Testis (tissue), 3 donors: ENCODE measurements around the gene MYCBP. TPM values are rescaled to one million over a fixed set of nuclear protein-coding genes. Genes with fewer than 3 reads are reported as not detected.
"Not testable (repeated sequence)": the region's sequence is repeated elsewhere in the genome, so short reads cannot be mapped to it uniquely, and the experiment has no call there.

ENCODE experiments used
- DNase-seq: peaks from one replicate; pipeline ENCODE4 v3.0.0-alpha.2; 2019
- H3K27ac ChIP-seq, 2 donors: fragments of 200-600 bp; sonication (generic); one replicate each; pipeline ENCODE4 v1.5.1; 2019
- H3K27me3 ChIP-seq: fragments of 200-600 bp; sonication (generic); one replicate; pipeline ENCODE4 v1.5.1; 2019
- H3K36me3 ChIP-seq: fragments of 200-600 bp; sonication (generic); one replicate; pipeline ENCODE4 v1.5.1; 2017; ENCODE audit warnings: low read depth; ENCODE audit errors: missing control alignments
- H3K4me1 ChIP-seq: fragments of 200-600 bp; sonication (generic); one replicate; pipeline ENCODE4 v1.5.1; 2019
- H3K4me3 ChIP-seq, 2 donors: fragments of 200-600 bp; sonication (generic); one replicate each; pipeline ENCODE4 v1.5.1; 2017 to 2019
- H3K9me3 ChIP-seq: fragments of 200-600 bp; sonication (generic); one replicate; pipeline ENCODE4 v1.5.1; 2017
- CTCF ChIP-seq, 3 experiments: fragments of 450-650 bp in 2 of 3; fragments of 200-600 bp in 1 of 3; sonication (generic) in 1 of 3; IDR thresholded peaks; one replicate each; pipeline ENCODE4 v1.5.1; 2016 to 2019; ENCODE audit warnings: antibody characterized with exemption in 3 of 3, mild to moderate bottlenecking in 2 of 3, moderate library complexity in 1 of 3
- POLR2A ChIP-seq: fragments of 450-650 bp; IDR thresholded peaks from one replicate; pipeline ENCODE4 v1.6.1; 2017; ENCODE audit warnings: antibody characterized with exemption, mild to moderate bottlenecking, moderate library complexity
- WGBS, 2 donors: methylation state at CpG; one replicate each; pipeline ENCODE4 v1.1.5; 2018; 5-methylcytosine and 5-hydroxymethylcytosine counted together
- intact Hi-C: fragments of 100-400 bp; cut with DNase I; formaldehyde crosslinking; loops from one replicate; pipeline ENCODE4 v1.15.1; 2023; ENCODE audit warnings: low total_unique reads
- polyA plus RNA-seq: library from polyadenylated mRNA; stranded (reverse); fragments of 350-450 nt; fragmentation: Illumina TruSeq; extraction: RNeasy Lipid Tissue Mini Kit (QIAGEN cat#74804); gene quantifications from one replicate; pipeline ENCODE4 v1.2.3, GENCODE V29; 2014; ENCODE audit warnings: low read depth, low replicate concordance; ENCODE audit not compliant: insufficient read depth
- total RNA-seq, 2 donors: library from RNA; depleted of rRNA; stranded (reverse); fragments of >200 nt; gene quantifications; one replicate each; pipeline ENCODE4 v1.2.3, GENCODE V29; 2016

MYCBP gene
- total and polyA plus RNA-seq, 3 donors from 2014 or later: 18.5 to 53.0 (median 24.3) TPM

- H3K36me3 ChIP-seq: no peaks in the 10 kb centered on the region
- no peaks in the 10 kb centered on the region for H3K4me1 ChIP-seq
- 90 to 98% methylated on average over 3 of the region's 3 CpGs for WGBS, 2 donors
- no peak overlapping the region for H3K27ac ChIP-seq
- intact Hi-C loops: no loop called here
- TF ChIP-seq POLR2A: no peak
- no peak for TF ChIP-seq CTCF (IDR thresholded peaks at IDR 0.05)
- no peaks in the 10 kb centered on the region for H3K27me3 ChIP-seq
- no peak for DNase-seq
- H3K9me3 ChIP-seq: no peaks in the 10 kb centered on the region
- no peak overlapping the region for H3K4me3 ChIP-seq
Observed at GRCh38 chr1:38846210-38846609, 26.9 kb downstream of the MYCBP start.

GRCh38 chr1:38845088-38845487, 28.1 kb downstream of the MYCBP start:
- H3K4me3 ChIP-seq, H3K27me3 ChIP-seq, H3K4me1 ChIP-seq, H3K36me3 ChIP-seq, intact Hi-C loops, H3K27ac ChIP-seq, DNase-seq, H3K9me3 ChIP-seq: not testable (repeated sequence)
- WGBS, 2 donors: 93 to 96% methylated on average over 3 of the region's 3 CpGs

GRCh38 chr1:38840281-38840680, 32.9 kb downstream of the MYCBP start:
- H3K27me3 ChIP-seq: no peaks in the 10 kb centered on the region
- H3K36me3 ChIP-seq: no peaks in the 10 kb centered on the region
- no peak for DNase-seq
- intact Hi-C loops: no loop called here
- H3K27ac ChIP-seq: no peak overlapping the region
- H3K4me1 ChIP-seq: no peaks in the 10 kb centered on the region
- H3K9me3 ChIP-seq: no peaks in the 10 kb centered on the region
- no peak overlapping the region for H3K4me3 ChIP-seq
- WGBS, 2 donors: 52 to 62% methylated on average over 2 of the region's 2 CpGs
- TF ChIP-seq POLR2A: no peak
- TF ChIP-seq CTCF (IDR thresholded peaks at IDR 0.05): no peak

GRCh38 chr1:38839363-38839762, 33.8 kb downstream of the MYCBP start:
- TF ChIP-seq CTCF (IDR thresholded peaks at IDR 0.05) (no peak), POLR2A (no peak)
- 85 to 87% methylated on average over 9 of the region's 9 CpGs for WGBS, 2 donors
- Histone ChIP-seq H3K4me3 (no peak overlapping the region), H3K4me1 (no peaks in the 10 kb centered on the region), H3K9me3 (no peaks in the 10 kb centered on the region), H3K27me3 (no peaks in the 10 kb centered on the region), H3K36me3 (no peaks in the 10 kb centered on the region), H3K27ac (no peak overlapping the region)
- DNase-seq: no peak
- intact Hi-C loops: no loop called here

- H3K4me3 ChIP-seq, H3K27ac ChIP-seq, H3K36me3 ChIP-seq, intact Hi-C loops, H3K4me1 ChIP-seq, H3K9me3 ChIP-seq, DNase-seq, H3K27me3 ChIP-seq: not testable (repeated sequence)
- WGBS, 2 donors: 86 to 90% methylated on average over 10 of the region's 10 CpGs
Observed at GRCh38 chr1:38836316-38836715, 36.8 kb downstream of the MYCBP start.

- Histone ChIP-seq H3K36me3 (no peaks in the 10 kb centered on the region), H3K27me3 (no peaks in the 10 kb centered on the region), H3K9me3 (no peaks in the 10 kb centered on the region), H3K4me3 (no peak overlapping the region), H3K27ac (no peak overlapping the region), H3K4me1 (no peaks in the 10 kb centered on the region)
- peak; percentile 65 for DNase-seq
- intact Hi-C loops: no loop called here
- TF ChIP-seq CTCF (IDR thresholded peaks at IDR 0.05) (peak; percentile 51 to 87 (median 86)), POLR2A (no peak)
- WGBS, 2 donors: 29 to 32% methylated on average over 3 of the region's 3 CpGs
Observed at GRCh38 chr1:38834937-38835827, 38.0 kb downstream of the MYCBP start.
